ENCODE measurements around the gene PHACTR3. TPM values are rescaled to one million over a fixed set of nuclear protein-coding genes. Genes with fewer than 3 reads are reported as not detected.

Gene PHACTR3
- total RNA-seq, 1 experiment from 2014 or later: not detected

GRCh38 chr20:59811681-59812171 is 207.4 kb downstream of the PHACTR3 start:
- no peak for DNase-seq (ENCODE audit: low read depth)

GRCh38 chr20:59812286-59813125 is 208.2 kb downstream of the PHACTR3 start:
- DNase-seq (ENCODE audit: low read depth): no peak

GRCh38 chr20:59813126-59813947 is 209.0 kb downstream of the PHACTR3 start:
- DNase-seq (ENCODE audit: low read depth): no peak

- no peak for DNase-seq (ENCODE audit: low read depth)
These were observed 209.9 kb downstream of the PHACTR3 start for GRCh38 chr20:59813948-59814839.

GRCh38 chr20:59814840-59815340 is 210.6 kb downstream of the PHACTR3 start:
- DNase-seq (ENCODE audit: low read depth): no peak

GRCh38 chr20:59816146-59816738 is 211.9 kb downstream of the PHACTR3 start:
- no peak for DNase-seq (ENCODE audit: low read depth)

GRCh38 chr20:59817406-59817805 is 213.1 kb downstream of the PHACTR3 start:
- DNase-seq (ENCODE audit: low read depth): no peak

GRCh38 chr20:59817846-59818615 is 213.7 kb downstream of the PHACTR3 start:
- no peak for DNase-seq (ENCODE audit: low read depth)

- DNase-seq (ENCODE audit: low read depth): no peak
These were observed 214.6 kb downstream of the PHACTR3 start for GRCh38 chr20:59818911-59819310.

- DNase-seq (ENCODE audit: low read depth): no peak
These were observed 215.3 kb downstream of the PHACTR3 start for GRCh38 chr20:59819496-59820203.

GRCh38 chr20:59820204-59821041 is 216.1 kb downstream of the PHACTR3 start:
- no peak for DNase-seq (ENCODE audit: low read depth)

- DNase-seq (ENCODE audit: low read depth): no peak
These were observed 216.9 kb downstream of the PHACTR3 start for GRCh38 chr20:59821201-59821600.

GRCh38 chr20:59821788-59822187 is 217.4 kb downstream of the PHACTR3 start:
- no peak for DNase-seq (ENCODE audit: low read depth)

GRCh38 chr20:59822291-59823029 is 218.1 kb downstream of the PHACTR3 start:
- no peak for DNase-seq (ENCODE audit: low read depth)

GRCh38 chr20:59823030-59823423 is 218.7 kb downstream of the PHACTR3 start:
- no peak for DNase-seq (ENCODE audit: low read depth)

- no peak for DNase-seq (ENCODE audit: low read depth)
These were observed 219.3 kb downstream of the PHACTR3 start for GRCh38 chr20:59823491-59824259.

Data from HT1080 (cell line).